B cell (primary cell): ENCODE results near the gene EML2.

ENCODE experiments used
- EZH2 ChIP-seq: IDR thresholded peaks from 2 replicates; pipeline ENCODE4 v1.6.1; 2012; ENCODE audit warnings: borderline replicate concordance, low read depth, mild to moderate bottlenecking, moderate library complexity, low read length; ENCODE audit not compliant: insufficient read depth, poor library complexity, severe bottlenecking
- TF ChIP-seq, protein P1 (sequence below): fragments of 200-600 bp; IDR thresholded peaks from one replicate; pipeline ENCODE4 v1.8.0; 2022; ENCODE audit warnings: antibody characterized with exemption, mild to moderate bottlenecking

DNA sequence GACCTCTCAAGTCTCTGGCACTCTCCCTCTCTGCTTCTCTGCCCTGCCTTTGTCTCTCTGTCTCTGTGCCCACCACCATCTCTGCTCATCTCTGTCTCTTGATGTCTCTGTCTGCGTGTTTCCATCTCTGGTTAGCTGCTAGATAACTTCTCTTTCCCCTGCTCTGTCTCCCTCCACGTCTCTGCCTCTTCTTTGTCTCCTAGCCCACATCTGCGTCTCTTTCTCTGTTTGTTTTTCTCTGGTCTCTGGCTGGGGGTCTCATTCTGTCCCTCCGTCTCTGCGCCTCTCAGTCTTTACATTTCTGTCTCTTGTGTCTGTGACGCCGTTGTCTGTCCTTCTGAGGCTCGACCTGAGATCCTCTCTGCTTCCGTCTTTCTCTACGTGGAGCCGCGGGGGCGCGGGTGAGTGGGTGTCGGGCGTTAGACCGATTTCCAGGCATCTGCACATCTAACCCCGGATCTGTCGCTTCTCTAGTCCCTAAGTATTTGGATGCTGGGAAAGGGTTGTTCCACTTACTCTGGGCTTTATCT is 29.2 kb upstream of the EML2 start:
- TF ChIP-seq, protein P1, sequence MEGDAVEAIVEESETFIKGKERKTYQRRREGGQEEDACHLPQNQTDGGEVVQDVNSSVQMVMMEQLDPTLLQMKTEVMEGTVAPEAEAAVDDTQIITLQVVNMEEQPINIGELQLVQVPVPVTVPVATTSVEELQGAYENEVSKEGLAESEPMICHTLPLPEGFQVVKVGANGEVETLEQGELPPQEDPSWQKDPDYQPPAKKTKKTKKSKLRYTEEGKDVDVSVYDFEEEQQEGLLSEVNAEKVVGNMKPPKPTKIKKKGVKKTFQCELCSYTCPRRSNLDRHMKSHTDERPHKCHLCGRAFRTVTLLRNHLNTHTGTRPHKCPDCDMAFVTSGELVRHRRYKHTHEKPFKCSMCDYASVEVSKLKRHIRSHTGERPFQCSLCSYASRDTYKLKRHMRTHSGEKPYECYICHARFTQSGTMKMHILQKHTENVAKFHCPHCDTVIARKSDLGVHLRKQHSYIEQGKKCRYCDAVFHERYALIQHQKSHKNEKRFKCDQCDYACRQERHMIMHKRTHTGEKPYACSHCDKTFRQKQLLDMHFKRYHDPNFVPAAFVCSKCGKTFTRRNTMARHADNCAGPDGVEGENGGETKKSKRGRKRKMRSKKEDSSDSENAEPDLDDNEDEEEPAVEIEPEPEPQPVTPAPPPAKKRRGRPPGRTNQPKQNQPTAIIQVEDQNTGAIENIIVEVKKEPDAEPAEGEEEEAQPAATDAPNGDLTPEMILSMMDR = no peak
- TF ChIP-seq EZH2 = no peak
